HepG2 (cell line): Measurements from ENCODE around the gene MADD. TPM values are rescaled to one million over a fixed set of nuclear protein-coding genes. Genes with fewer than 3 reads are reported as not detected.

ENCODE experiments used
- E2F5 ChIP-seq: sonication (generic); formaldehyde crosslinking; conservative IDR thresholded peaks from 2 replicates; pipeline ENCODE4 v1.4.0; 2020; ENCODE audit warnings: missing genetic modification reagents
- EEA1 ChIP-seq: sonication (generic); formaldehyde crosslinking; IDR thresholded peaks from 2 replicates; pipeline ENCODE4 v1.5.1; 2020; ENCODE audit warnings: mild to moderate bottlenecking, missing genetic modification reagents, borderline replicate concordance
- ETV5 ChIP-seq: IDR thresholded peaks from 2 replicates; pipeline ENCODE4 v1.6.1; 2018; ENCODE audit warnings: missing biosample characterization, missing genetic modification reagents, inconsistent platforms, borderline replicate concordance
- IKZF5 ChIP-seq: IDR thresholded peaks from 2 replicates; pipeline ENCODE4 v1.6.1; 2018; ENCODE audit warnings: missing genetic modification reagents, mild to moderate bottlenecking, missing compliant biosample characterization
- KLF15 ChIP-seq: sonication (generic); formaldehyde crosslinking; IDR thresholded peaks from 2 replicates; pipeline ENCODE4 v1.8.1; 2023; ENCODE audit warnings: borderline replicate concordance, mild to moderate bottlenecking, inconsistent platforms, missing genetic modification reagents, mixed read lengths
- NCOA2 ChIP-seq: sonication (generic); formaldehyde crosslinking; IDR thresholded peaks from 2 replicates; pipeline ENCODE4 v1.8.0; 2022; ENCODE audit warnings: inconsistent platforms
- XRCC5 ChIP-seq: fragments of 200-400 bp; formaldehyde crosslinking; optimal IDR thresholded peaks from 2 replicates; pipeline ENCODE3; 2017; ENCODE audit warnings: mild to moderate bottlenecking, low read length
- ZBTB21 ChIP-seq: sonication (generic); formaldehyde crosslinking; IDR thresholded peaks from 2 replicates; pipeline ENCODE4 v1.4.0; 2020; ENCODE audit warnings: missing genetic modification reagents
- ZBTB3 ChIP-seq: sonication (generic); formaldehyde crosslinking; IDR thresholded peaks from 2 replicates; pipeline ENCODE4 v1.4.0; 2020; ENCODE audit warnings: low read depth, mild to moderate bottlenecking, moderate library complexity, missing genetic modification reagents, borderline replicate concordance
- ZBTB40 ChIP-seq, 2 experiments: fragments of 450-650 bp in 1 of 2; sonication (generic) in 1 of 2; formaldehyde crosslinking in 1 of 2; IDR thresholded peaks; 2 replicates each; pipeline versions ENCODE4 v1.6.1 to v1.8.0; 2016 to 2022; ENCODE audit warnings: antibody characterized with exemption in 1 of 2, mild to moderate bottlenecking in 1 of 2, missing genetic modification reagents in 1 of 2
- ZFP37 ChIP-seq: sonication (generic); formaldehyde crosslinking; IDR thresholded peaks from 2 replicates; pipeline ENCODE4 v1.4.0; 2020; ENCODE audit warnings: missing genetic modification reagents, borderline replicate concordance
- ZNF317 ChIP-seq: sonication (generic); formaldehyde crosslinking; IDR thresholded peaks from 2 replicates; pipeline ENCODE4 v1.5.0; 2020; ENCODE audit warnings: mild to moderate bottlenecking, missing genetic modification reagents
- ZNF331 ChIP-seq: sonication (generic); formaldehyde crosslinking; IDR thresholded peaks from 2 replicates; pipeline ENCODE4 v1.4.0; 2020; ENCODE audit warnings: missing genetic modification reagents
- ZNF556 ChIP-seq: sonication (generic); formaldehyde crosslinking; IDR thresholded peaks from 2 replicates; pipeline ENCODE4 v1.4.0; 2020; ENCODE audit warnings: mild to moderate bottlenecking, missing genetic modification reagents, borderline replicate concordance
- ZNF879 ChIP-seq: sonication (generic); formaldehyde crosslinking; IDR thresholded peaks from 2 replicates; pipeline ENCODE4 v1.8.1; 2023; ENCODE audit warnings: missing genetic modification reagents
- ZNF891 ChIP-seq: sonication (generic); formaldehyde crosslinking; IDR thresholded peaks from 2 replicates; pipeline ENCODE4 v1.5.0; 2020; ENCODE audit warnings: mild to moderate bottlenecking, missing genetic modification reagents
- ZSCAN21 ChIP-seq: sonication (generic); formaldehyde crosslinking; IDR thresholded peaks from 2 replicates; pipeline ENCODE4 v1.8.0; 2022; ENCODE audit warnings: mild to moderate bottlenecking, missing genetic modification reagents, moderate library complexity, borderline replicate concordance
- polyA plus RNA-seq, 8 experiments: library from polyadenylated mRNA; depleted of rRNA in 3 of 8; stranded (reverse) in 7 of 8; unstranded in 1 of 8; fragments of >200 nt; fragmentation: Illumina TruSeq in 4 of 8; extraction: Trizol in 4 of 8; gene quantifications; 2 replicates each; pipeline versions ENCODE4 v1.2.1 to v1.2.3, GENCODE V29; 2011 to 2016; ENCODE audit warnings: low read depth in 4 of 8, missing spikeins in 1 of 8, mixed read lengths in 1 of 8; ENCODE audit not compliant: insufficient read depth in 1 of 8
- total RNA-seq, 5 experiments: library from RNA; depleted of rRNA; stranded (reverse); fragments of >200 nt; fragmentation: Illumina TruSeq; extraction: Trizol; gene quantifications; 2 replicates each; pipeline ENCODE4 v1.2.3, GENCODE V29; 2016; ENCODE audit warnings: low read depth in 1 of 5

MADD gene
- total and polyA plus RNA-seq, 2 of the 13 experiments (the other 11 are each of a cell fraction or from before 2014, with no cell fraction given): 18.0 to 29.2 TPM

GRCh38 chr11:47257517-47258316 is 12.2 kb upstream of the MADD start, which contains the start of gene NR1H3 (continued):
- peak; percentile 54 for TF ChIP-seq IKZF5 (CRISPR knock-in tag)
- no peak for TF ChIP-seq ZBTB21
- no peak for TF ChIP-seq KLF15 (CRISPR knock-in tag)
- TF ChIP-seq ZNF331 (CRISPR knock-in tag): no peak; the same call in 1 of the 2 replicates
- no peak for TF ChIP-seq ZBTB40 (IDR thresholded peaks at IDR 0.05)
- no peak for TF ChIP-seq ZBTB40 (CRISPR knock-in tag; IDR thresholded peaks at IDR 0.05)
- TF ChIP-seq E2F5 (CRISPR knock-in tag): no peak
- peak; percentile 22 for TF ChIP-seq XRCC5
- no peak for TF ChIP-seq ZBTB3 (CRISPR knock-in tag)
- TF ChIP-seq NCOA2 (CRISPR knock-in tag): peak; percentile 31; the same call in 1 of the 2 replicates
- peak; percentile 50; the same call in 1 of the 2 replicates for TF ChIP-seq ZNF556 (CRISPR knock-in tag)
- TF ChIP-seq EEA1: no peak
- TF ChIP-seq ZNF879: no peak
- TF ChIP-seq ZNF317 (CRISPR knock-in tag): no peak
- no peak for TF ChIP-seq ETV5 (CRISPR knock-in tag)
- TF ChIP-seq ZFP37 (CRISPR knock-in tag): no peak
- no peak for TF ChIP-seq ZNF891 (CRISPR knock-in tag)
- peak; percentile 82; the same call in 1 of the 2 replicates for TF ChIP-seq ZSCAN21 (CRISPR knock-in tag)
